ENCODE results near the gene RBM14. TPM values are rescaled to one million over a fixed set of nuclear protein-coding genes. Genes with fewer than 3 reads are reported as not detected.

Gene RBM14
- total and polyA plus RNA-seq, 7 donors = 10.8 to 54.0 (median 37.5) TPM

GRCh38 chr11:66625041-66625751 is 8.8 kb downstream of the RBM14 start:
- peak overlapping the region; percentile 35 to 99 (median 96) for H3K27ac ChIP-seq
- WGBS, 2 donors = 94 to 95% methylated on average over 26 of the region's 26 CpGs
- no peaks in the 10 kb centered on the region for H3K27me3 ChIP-seq
- no peak for DNase-seq
- TF ChIP-seq POLR2A (IDR thresholded peaks at IDR 0.05) (no peak), POLR2AphosphoS5 (IDR thresholded peaks at IDR 0.05) (no peak), EP300 (IDR thresholded peaks at IDR 0.05) (no peak), CTCF (IDR thresholded peaks at IDR 0.05) (no peak)
- no peak overlapping the region for H3K4me3 ChIP-seq
- peaks cover 31 to 65% (median 40%) of the 10 kb centered on the region in 4 donors for H3K36me3 ChIP-seq
- peaks cover 0 to 82% (median 58%) of the 10 kb centered on the region in 4 donors for H3K4me1 ChIP-seq
- intact Hi-C loops (cut with DNase I) = no loop called here
- H3K9me3 ChIP-seq = no peaks in the 10 kb centered on the region

- TF ChIP-seq EP300 (IDR thresholded peaks at IDR 0.05) (no peak), POLR2A (IDR thresholded peaks at IDR 0.05) (no peak), CTCF (IDR thresholded peaks at IDR 0.05) (no peak), POLR2AphosphoS5 (IDR thresholded peaks at IDR 0.05) (no peak)
- intact Hi-C loops (cut with DNase I) = no loop called here
- Histone ChIP-seq H3K9me3 (no peaks in the 10 kb centered on the region), H3K4me1 (peaks cover 0 to 79% (median 55%) of the 10 kb centered on the region in 4 donors), H3K36me3 (peaks cover 31 to 67% (median 40%) of the 10 kb centered on the region in 4 donors), H3K27me3 (no peaks in the 10 kb centered on the region), H3K27ac (peak overlapping the region; percentile 35 to 99 (median 96)), H3K4me3 (no peak overlapping the region)
- no peak for DNase-seq
- WGBS, 2 donors = 90 to 92% methylated on average over 9 of the region's 9 CpGs
These were observed 9.3 kb downstream of the RBM14 start for GRCh38 chr11:66625752-66626149.

- Histone ChIP-seq H3K4me3 (no peak overlapping the region), H3K36me3 (peaks cover 31 to 67% (median 40%) of the 10 kb centered on the region in 4 donors), H3K4me1 (peaks cover 0 to 74% (median 52%) of the 10 kb centered on the region in 4 donors), H3K27me3 (no peaks in the 10 kb centered on the region), H3K27ac (peak overlapping the region in 3 of 4 donors; percentile 21 to 99 (median 98)), H3K9me3 (no peaks in the 10 kb centered on the region)
- WGBS, 2 donors = 95 to 97% methylated on average over 25 of the region's 25 CpGs
- TF ChIP-seq EP300 (IDR thresholded peaks at IDR 0.05) (no peak), CTCF (IDR thresholded peaks at IDR 0.05) (no peak), POLR2AphosphoS5 (IDR thresholded peaks at IDR 0.05) (no peak), POLR2A (IDR thresholded peaks at IDR 0.05) (no peak)
- intact Hi-C loops (cut with DNase I) = no loop called here
- DNase-seq = no peak
These were observed 10.0 kb downstream of the RBM14 start for GRCh38 chr11:66626382-66626781.

- Histone ChIP-seq H3K4me3 (no peak overlapping the region), H3K27me3 (no peaks in the 10 kb centered on the region), H3K9me3 (no peaks in the 10 kb centered on the region), H3K4me1 (peaks cover 0 to 71% (median 51%) of the 10 kb centered on the region in 4 donors), H3K36me3 (peaks cover 31 to 67% (median 40%) of the 10 kb centered on the region in 4 donors), H3K27ac (peak overlapping the region in 3 of 4 donors; percentile 21 to 99 (median 98))
- WGBS, 2 donors = 89 to 92% methylated on average over 7 of the region's 7 CpGs
- no peak for DNase-seq
- TF ChIP-seq CTCF (IDR thresholded peaks at IDR 0.05) = no peak
- TF ChIP-seq POLR2A (IDR thresholded peaks at IDR 0.05) = no peak
- no peak for TF ChIP-seq POLR2AphosphoS5 (IDR thresholded peaks at IDR 0.05)
- TF ChIP-seq EP300 (IDR thresholded peaks at IDR 0.05) = no peak
- intact Hi-C loops (cut with DNase I) = no loop called here
These were observed 10.5 kb downstream of the RBM14 start for GRCh38 chr11:66626926-66627325.

Measured in sigmoid colon (tissue), 7 donors.